Fibroblast of pulmonary artery (primary cell): ENCODE measurements around the gene NKIRAS1.
"Not testable (repeated sequence)": the region's sequence is repeated elsewhere in the genome, so short reads cannot be mapped to it uniquely, and the experiment has no call there.

ENCODE experiments used
- DNase-seq: peaks from one replicate; pipeline ENCODE4 v3.0.0-alpha.2; 2010; ENCODE audit warnings: low read depth
- H3K4me3 ChIP-seq: replicated peaks from 2 replicates; pipeline ENCODE4 v1.5.1; 2011; ENCODE audit warnings: low read depth, mild to moderate bottlenecking, control low read depth, low read length, moderate library complexity
- TF ChIP-seq, protein P1 (sequence below): IDR thresholded peaks from 2 replicates; pipeline ENCODE4 v1.5.1; 2011; ENCODE audit warnings: mild to moderate bottlenecking, control low read depth, low read length, inconsistent platforms; ENCODE audit errors: missing control alignments

NKIRAS1 gene

DNA sequence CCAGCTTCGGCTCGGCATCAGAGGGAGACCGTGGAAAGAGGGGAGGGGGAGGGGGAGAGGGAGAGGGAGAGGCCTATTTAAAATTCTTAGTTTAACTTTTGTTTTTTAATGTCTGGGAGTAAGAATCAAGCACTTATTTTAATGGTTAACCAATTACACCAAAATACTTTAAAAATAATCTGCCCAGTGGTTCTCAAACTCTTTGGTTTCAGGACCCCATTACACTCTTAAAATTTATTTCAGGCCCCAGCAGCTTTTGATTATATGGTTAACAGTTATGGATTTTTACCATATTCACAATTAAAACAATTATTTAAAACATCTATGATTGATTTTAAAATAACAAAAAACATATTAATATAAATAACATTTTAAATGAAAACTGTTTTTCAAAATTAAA is 44.5 kb downstream of the NKIRAS1 start:
- TF ChIP-seq, protein P1, sequence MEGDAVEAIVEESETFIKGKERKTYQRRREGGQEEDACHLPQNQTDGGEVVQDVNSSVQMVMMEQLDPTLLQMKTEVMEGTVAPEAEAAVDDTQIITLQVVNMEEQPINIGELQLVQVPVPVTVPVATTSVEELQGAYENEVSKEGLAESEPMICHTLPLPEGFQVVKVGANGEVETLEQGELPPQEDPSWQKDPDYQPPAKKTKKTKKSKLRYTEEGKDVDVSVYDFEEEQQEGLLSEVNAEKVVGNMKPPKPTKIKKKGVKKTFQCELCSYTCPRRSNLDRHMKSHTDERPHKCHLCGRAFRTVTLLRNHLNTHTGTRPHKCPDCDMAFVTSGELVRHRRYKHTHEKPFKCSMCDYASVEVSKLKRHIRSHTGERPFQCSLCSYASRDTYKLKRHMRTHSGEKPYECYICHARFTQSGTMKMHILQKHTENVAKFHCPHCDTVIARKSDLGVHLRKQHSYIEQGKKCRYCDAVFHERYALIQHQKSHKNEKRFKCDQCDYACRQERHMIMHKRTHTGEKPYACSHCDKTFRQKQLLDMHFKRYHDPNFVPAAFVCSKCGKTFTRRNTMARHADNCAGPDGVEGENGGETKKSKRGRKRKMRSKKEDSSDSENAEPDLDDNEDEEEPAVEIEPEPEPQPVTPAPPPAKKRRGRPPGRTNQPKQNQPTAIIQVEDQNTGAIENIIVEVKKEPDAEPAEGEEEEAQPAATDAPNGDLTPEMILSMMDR = no peak
- H3K4me3 ChIP-seq = no peak overlapping the region
- DNase-seq = no peak

DNA sequence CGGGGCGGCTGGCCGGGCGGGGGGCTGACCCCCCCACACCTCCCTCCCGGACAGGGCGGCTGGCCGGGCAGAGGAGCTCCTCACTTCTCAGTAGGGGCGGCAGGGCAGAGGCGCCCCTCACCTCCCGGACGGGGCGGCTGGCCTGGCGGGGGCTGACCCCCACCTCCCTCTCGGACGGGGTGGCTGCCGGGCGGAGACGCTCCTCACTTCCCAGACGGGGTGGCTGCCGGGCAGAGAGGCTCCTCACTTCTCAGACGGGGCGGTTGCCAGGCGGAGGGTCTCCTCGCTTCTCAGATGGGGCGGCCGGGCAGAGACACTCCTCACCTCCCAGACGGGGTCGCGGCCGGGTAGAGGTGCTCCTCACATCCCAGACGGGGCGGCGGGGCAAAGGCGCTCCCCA is 45.4 kb downstream of the NKIRAS1 start:
- not testable (repeated sequence) for H3K4me3 ChIP-seq, DNase-seq

DNA sequence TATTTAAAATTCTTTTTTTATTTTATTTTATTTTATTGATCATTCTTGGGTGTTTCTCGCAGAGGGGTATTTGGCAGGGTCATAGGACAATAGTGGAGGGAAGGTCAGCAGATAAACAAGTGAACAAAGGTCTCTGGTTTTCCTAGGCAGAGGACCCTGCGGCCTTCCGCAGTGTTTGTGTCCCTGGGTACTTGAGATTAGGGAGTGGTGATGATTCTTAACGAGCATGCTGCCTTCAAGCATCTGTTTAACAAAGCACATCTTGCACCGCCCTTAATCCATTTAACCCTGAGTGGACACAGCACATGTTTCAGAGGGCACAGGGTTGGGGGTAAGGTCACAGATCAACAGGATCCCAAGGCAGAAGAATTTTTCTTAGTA is 46.1 kb downstream of the NKIRAS1 start:
- not testable (repeated sequence) for H3K4me3 ChIP-seq, DNase-seq

DNA sequence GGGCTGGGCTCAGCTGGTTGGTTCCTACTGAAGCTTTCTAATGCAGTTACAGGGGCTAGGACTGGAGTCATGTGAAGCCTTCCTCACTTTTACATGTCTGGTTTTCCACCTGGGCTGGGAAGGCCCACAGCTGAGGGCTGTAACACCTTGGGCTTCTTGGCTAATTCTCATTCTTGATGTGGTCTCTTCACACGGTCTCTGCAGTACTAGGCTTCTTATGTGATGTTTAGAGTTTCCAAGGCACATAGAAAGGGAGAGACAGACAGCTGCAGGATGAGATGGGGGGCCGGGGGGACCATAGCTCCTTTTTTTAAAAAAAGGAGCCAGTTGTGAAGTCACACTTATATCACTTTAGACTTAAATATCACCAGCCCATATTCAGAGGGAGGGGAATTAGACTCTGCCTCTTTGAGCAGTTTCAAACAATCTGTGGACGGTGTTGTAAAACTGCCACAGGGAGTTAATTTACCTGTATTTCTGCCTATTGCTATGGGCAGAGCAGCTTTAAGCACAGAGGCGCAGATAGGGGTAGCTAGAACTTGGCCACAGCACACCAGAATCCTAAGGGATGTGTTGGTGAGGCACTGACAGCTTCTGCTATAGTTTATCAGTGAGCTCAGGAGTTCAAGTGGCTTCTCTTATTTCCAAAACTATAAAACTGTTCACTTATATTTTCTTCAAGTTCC is 46.7 kb downstream of the NKIRAS1 start:
- DNase-seq = no peak
- TF ChIP-seq, protein P1 = no peak
- no peak overlapping the region for H3K4me3 ChIP-seq

DNA sequence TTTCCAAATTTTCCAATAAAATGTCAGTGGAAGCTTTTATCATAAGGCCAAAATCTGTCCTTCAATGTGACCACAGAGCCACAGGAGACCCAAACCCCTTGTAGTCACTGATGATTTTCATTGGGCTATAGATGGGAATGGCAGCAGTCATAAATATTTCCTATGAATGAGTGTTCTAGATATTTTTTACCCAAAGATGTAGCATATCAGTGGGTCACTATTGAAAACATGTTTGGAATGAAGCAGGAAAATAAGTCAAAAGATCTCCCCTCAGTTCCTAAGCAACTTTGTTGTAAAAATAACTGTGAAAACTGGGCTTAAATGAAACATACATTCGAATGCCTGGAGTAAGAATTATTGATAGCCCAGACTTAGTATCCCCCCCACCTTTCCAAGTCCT is 49.0 kb downstream of the NKIRAS1 start:
- H3K4me3 ChIP-seq = no peak overlapping the region
- DNase-seq = no peak
- TF ChIP-seq, protein P1 = no peak

DNA sequence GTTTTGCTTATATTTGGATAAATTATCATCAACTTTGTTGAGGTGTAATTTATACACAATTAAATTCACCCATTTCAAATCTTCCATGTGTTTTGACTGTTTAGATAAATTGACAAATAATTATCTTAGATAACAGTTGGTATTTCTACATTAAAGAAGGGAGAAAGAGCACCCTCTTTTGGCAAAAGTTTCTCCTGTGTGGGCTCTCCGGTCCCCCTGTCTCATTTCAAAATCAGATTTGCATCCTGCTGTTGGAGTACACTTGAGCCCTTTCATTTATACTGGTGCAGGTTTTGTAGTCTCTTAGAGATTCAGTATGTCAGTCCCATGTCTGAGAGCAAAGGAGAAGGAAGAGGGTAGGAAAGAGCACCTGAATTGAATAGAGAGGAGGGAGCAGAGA is 49.4 kb downstream of the NKIRAS1 start:
- no peak for DNase-seq
- TF ChIP-seq, protein P1 = no peak
- no peak overlapping the region for H3K4me3 ChIP-seq

DNA sequence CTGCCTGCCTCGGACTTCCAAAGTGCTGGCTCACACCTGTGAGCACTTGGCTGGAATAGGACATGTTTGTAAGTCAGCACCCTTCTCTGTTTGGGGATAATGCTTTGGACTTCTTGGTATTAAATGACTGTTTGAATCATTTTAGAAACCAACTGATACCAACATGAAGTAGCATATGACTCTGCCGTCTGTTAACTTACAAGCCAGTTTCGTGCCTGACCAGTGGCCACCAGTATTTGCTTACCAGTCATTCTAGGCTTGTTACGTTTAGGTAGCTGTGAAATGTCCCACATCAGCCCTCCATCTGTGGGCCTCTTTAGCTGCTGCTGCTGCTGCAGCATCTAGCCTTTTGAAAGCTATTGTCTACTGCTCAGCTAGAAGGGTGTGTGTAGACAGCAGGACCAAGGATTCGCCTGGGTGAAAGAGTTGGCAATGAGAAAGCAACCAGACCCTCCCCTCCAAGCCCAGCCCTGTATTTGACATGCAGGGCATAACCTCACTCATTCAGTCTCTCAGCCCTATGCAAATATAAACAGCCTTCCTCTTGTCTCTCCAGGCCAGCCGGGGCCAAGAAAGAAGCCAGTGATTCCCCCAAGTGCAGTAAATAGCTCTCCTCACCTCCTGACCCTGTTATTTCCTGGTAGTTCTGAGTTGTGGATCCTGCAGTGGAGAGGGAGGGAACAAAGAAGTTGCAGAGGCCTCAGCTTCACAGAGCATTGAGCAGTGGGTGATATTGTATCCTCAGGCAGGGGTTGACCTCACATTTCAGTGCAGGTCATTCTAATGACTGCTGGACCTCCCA is 51.0 kb downstream of the NKIRAS1 start:
- H3K4me3 ChIP-seq = no peak overlapping the region
- DNase-seq = peak; percentile 64
- TF ChIP-seq, protein P1 = no peak

DNA sequence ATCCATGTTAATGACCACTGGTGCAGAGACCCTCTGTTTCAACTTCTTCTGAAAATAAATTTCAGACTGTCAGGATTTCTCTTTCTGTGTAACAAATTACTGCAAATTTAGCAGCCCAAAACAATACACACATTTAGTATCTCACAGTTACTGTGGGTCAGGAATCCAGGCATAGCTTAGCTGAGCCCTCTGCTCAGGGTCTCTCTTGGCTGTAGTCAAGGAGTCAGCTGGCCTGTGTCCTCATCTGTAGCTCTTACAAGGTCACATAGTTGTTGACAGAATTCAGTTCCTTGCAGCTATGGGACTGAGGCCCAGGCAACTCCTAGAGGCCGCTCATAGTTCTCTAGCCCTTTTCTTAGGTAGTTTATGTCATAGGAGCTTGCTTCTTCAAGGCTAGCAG is 51.9 kb downstream of the NKIRAS1 start:
- TF ChIP-seq, protein P1 = no peak
- H3K4me3 ChIP-seq = no peak overlapping the region
- no peak for DNase-seq
